SW480 (cell line): ENCODE results near the gene MLH1.
"Not testable (repeated sequence)": the region's sequence is repeated elsewhere in the genome, so short reads cannot be mapped to it uniquely, and the experiment has no call there.

ENCODE experiments used
- DNase-seq: peaks from one replicate; pipeline ENCODE4 v3.0.0-alpha.2; 2016; ENCODE audit warnings: low spot score

MLH1 gene

DNA sequence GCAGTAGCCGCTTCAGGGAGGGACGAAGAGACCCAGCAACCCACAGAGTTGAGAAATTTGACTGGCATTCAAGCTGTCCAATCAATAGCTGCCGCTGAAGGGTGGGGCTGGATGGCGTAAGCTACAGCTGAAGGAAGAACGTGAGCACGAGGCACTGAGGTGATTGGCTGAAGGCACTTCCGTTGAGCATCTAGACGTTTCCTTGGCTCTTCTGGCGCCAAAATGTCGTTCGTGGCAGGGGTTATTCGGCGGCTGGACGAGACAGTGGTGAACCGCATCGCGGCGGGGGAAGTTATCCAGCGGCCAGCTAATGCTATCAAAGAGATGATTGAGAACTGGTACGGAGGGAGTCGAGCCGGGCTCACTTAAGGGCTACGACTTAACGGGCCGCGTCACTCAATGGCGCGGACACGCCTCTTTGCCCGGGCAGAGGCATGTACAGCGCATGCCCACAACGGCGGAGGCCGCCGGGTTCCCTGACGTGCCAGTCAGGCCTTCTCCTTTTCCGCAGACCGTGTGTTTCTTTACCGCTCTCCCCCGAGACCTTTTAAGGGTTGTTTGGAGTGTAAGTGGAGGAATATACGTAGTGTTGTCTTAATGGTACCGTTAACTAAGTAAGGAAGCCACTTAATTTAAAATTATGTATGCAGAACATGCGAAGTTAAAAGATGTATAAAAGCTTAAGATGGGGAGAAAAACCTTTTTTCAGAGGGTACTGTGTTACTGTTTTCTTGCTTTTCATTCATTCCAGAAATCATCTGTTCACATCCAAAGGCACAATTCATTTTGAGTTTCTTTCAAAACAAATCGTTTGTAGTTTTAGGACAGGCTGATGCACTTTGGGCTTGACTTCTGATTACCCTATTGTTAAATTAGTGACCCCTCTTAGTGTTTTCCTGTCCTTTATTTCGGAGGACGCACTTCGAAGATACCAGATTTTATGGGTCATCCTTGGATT lies at the start of gene MLH1:
MLH1 (plus strand) TSS at position 193 of the 958 bp plus-strand sequence; CDS start at position 223, 30 bp downstream.
- peak; percentile 85 for DNase-seq

GRCh38 chr3:36943601-36944000 lies 49.7 kb upstream of the MLH1 start:
- no peak for DNase-seq

- peak; percentile 54 for DNase-seq
Measured at GRCh38 chr3:36944012-36944640, 49.2 kb upstream of the MLH1 start.

DNA sequence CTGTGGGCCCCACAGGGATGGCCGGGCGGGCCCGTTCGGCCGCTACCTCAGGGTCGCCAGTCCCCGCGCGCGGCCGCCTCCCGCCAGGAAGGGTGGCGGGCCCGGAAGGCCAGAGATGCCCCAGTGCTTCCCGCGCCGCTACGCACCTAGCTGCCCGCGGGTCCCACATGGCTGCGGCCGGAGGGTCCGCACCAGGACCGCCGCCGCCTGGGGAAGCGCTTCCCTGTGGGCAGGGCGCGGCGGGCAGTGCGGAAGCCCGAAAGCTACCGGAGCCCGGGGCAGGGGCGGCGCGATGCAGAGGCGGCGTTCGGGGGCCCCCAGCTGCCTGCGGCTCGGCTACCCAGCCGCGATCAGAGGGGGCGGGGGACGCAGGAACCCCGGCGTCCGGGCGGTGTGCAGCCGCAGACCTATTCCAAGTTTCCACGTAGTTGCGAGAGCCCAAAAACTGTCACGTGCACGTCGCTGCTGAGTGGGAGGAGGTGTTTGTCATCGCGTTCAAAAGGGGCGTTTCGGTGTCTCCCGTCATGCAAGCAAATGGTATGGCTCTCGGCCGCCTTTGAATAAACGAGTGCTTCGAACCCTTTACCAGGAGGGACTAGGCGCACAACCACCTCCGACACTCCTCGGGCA lies 48.6 kb upstream of the MLH1 start, which contains the start of gene TRANK1:
TRANK1 (minus strand) TSS at position 414 of the 630 bp plus-strand sequence; CDS start at position 169, 245 bp downstream.
- no peak for DNase-seq

DNA sequence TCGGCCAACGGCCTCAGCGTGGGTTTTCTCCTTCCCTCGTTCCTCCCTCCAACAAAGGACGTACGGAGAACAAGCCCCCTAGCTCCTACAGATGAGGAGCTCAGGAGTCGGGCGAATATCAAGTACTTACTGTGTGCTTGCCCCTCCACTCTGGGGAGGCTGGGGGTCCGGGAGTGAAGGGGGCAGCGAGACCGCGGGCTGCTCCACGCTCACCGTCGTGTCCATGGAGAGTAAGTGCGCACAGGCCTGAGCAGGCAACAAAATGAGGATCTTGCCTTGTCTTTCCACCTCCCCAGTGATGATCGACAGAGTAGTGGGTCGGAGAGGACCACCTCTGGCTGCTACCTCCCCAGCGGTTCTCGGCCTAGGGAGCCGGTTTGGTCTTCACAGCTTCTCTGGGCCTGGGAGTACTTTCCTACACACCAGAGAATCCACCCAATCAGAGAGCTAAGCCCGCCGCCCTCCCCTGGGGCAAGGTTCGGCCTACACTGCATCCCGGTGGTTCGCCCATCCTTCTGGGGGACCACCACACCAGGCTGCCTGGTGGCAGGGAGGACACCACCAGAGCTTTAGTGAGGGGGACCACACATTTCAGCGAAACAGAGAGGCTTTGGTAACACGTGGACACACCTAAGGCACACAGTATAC lies 47.9 kb upstream of the MLH1 start:
- no peak for DNase-seq

DNA sequence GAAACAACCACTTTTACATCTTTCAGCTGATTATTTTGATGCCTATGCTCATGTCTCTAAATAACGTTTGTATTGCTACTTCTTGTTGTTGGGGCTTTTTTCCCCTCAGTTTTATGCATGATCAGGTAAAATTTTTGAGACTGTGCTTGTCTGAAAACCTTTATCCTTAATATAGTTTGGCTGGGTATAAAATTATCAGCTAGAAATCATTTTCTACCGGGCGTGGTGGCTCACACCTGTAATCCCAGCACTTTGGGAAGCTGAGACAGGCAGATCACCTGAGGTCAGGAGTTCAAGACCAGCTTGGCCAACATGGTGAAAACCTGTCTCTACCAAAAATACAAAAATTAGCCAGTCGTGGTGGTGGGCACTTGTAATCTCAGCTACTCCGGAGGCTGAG lies 45.5 kb upstream of the MLH1 start:
- not testable (repeated sequence) for DNase-seq

DNA sequence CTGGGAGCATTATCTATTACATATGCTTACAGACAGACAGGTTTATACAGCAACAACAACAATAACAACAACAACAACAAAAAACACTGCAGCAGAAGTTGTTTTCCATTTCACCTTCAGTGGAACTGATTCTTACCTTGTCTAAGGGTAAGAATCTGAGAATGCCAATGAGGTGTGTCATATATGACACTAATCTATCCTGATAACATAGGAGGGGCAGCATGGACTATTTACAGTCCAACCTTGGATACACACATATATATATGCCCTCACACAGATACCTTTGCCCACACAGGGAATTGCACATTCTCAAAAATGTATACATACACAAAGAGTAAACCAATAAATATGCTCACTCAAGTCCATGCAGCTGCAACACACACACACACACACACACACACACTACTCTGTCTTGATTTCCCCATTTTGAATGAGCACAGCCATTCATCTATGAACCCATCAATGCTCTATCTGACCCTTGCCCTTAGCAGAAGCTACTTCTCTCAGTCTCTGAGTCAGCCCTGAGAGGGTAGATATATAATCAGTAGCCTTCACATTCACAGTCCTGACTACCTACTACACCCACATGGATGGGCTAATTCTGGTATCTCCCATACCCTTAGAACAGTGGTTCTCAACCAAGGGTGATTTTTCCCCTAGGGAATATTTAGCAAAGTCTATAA lies 38.7 kb upstream of the MLH1 start:
- DNase-seq: no peak

DNA sequence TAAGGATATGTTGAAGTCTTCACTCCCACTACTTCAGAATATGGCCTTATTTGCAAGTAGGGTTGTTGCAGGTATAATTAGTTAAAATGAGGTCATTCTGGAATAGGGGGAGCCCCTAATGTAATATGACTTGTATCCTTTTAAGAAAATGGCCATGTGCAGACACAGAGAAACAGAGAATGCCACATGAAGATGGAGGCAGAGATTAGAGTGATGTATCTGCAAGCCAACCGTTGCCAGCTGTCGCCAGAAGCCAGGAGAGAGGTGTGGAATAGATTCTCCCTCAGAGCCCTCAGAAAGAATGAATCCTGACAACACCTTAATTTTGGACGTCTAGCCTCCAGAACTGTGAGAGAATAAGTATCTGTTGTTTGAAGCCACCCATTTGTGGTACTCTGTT lies 37.2 kb upstream of the MLH1 start:
- DNase-seq: no peak

GRCh38 chr3:36957063-36957462 lies 36.3 kb upstream of the MLH1 start:
- no peak for DNase-seq

DNA sequence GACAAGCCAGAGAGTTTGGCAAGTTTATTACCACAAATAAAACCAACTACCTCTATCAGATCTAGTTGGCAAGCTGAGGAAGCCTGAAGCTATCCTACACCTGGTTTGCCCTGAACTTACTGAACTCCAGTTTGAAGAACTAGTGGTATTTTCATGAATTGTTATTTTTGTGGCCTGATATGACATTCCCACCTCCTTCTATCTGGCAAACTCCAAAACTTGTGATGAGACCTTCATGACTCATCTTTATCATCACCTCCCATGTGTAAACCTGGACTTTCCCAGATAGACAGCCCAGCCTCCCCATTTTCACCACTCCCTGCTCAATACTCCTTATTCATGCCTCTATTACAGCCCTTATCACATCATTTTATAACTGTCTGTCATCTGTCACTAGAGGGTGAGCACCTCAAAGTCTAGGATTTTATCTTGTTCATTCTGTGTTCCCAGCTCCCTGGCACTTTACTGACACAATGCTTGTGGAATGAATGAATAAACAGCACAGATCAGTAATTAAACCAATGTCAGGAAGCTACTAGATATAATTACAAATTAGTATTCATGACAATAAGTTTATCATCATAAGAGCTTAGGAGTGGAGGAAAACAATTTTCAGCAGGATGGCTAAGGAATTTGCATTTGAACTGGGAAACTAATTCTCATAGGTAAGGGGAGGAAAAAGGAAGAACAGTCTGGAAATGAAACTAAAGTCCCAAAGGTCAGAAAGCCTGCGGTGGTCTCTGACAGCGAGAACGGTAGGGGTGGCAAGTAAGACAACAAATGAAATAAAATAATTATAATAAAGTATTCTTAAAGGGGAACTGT lies 35.2 kb upstream of the MLH1 start:
- peak; percentile 59 for DNase-seq

- DNase-seq: no peak
Measured at GRCh38 chr3:36959821-36960220, 33.5 kb upstream of the MLH1 start.

GRCh38 chr3:36960502-36960901 lies 32.8 kb upstream of the MLH1 start:
- no peak for DNase-seq

- DNase-seq: not testable (repeated sequence)
Measured at GRCh38 chr3:36963008-36963407, 30.3 kb upstream of the MLH1 start.

GRCh38 chr3:36964331-36964730 lies 29.0 kb upstream of the MLH1 start:
- DNase-seq: no peak

- DNase-seq: no peak
Measured at GRCh38 chr3:36964817-36965216, 28.5 kb upstream of the MLH1 start.

- no peak for DNase-seq
Measured at GRCh38 chr3:36965440-36965839, 27.9 kb upstream of the MLH1 start.

DNA sequence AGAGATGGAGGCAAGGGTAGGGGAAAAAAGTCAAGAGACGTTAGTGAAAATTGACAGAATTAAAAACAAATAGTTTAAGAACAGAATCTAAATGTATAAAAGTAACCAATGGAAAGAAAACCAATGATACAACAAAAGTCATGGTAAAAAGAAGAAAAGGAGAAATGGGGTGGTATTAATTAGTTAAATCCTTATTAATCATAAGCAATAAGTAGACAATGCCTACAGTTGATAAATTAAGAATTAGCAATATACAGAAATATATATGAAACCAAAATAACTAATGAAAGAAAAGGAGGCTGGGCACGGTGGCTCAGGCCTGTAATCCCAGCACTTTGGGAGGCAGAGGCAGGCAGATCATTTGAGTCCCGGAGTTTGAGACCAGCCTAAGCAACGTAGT lies 24.2 kb upstream of the MLH1 start:
- DNase-seq: no peak

GRCh38 chr3:36969540-36970432 lies 23.5 kb upstream of the MLH1 start:
- DNase-seq: no peak

- DNase-seq: no peak
Measured at GRCh38 chr3:36972163-36972562, 21.2 kb upstream of the MLH1 start.

GRCh38 chr3:36973139-36973538 lies 20.2 kb upstream of the MLH1 start:
- no peak for DNase-seq
